Activated naive CD4-positive, alpha-beta T cell treated with anti-CD3 and anti-CD28 coated beads, Interleukin-2, amount 50 U/mL, for 72 hours (primary cell): ENCODE results near the gene KANK3. TPM values are rescaled to one million over a fixed set of nuclear protein-coding genes. Genes with fewer than 3 reads are reported as not detected.
"Not testable (repeated sequence)": the region's sequence is repeated elsewhere in the genome, so short reads cannot be mapped to it uniquely, and the experiment has no call there.

Source experiments
- ATAC-seq, 2 donors: fragments of 150-1000 bp; cut with Tn5 transposase; 2 replicates each; pipeline ENCODE4 v1.10.0; 2021; ENCODE audit warnings: mild to moderate bottlenecking in 2 of 2, moderate library complexity in 2 of 2
- DNase-seq, 2 donors: peaks; one replicate each; pipeline ENCODE4 v3.0.0; 2021 to 2022; ENCODE audit warnings: low spot score in 2 of 2
- H3K27ac Mint-ChIP-seq, 2 donors: one replicate each; pipeline ENCODE4 v1.8.0; 2022; ENCODE audit warnings: mild to moderate bottlenecking in 2 of 2, mixed read lengths in 2 of 2
- H3K36me3 Mint-ChIP-seq, 2 donors: one replicate each; pipeline ENCODE4 v1.8.0; 2022; ENCODE audit warnings: mixed read lengths in 2 of 2
- H3K9me3 Mint-ChIP-seq, 2 donors: one replicate each; pipeline ENCODE4 v1.8.0; 2022; ENCODE audit warnings: mixed read lengths in 2 of 2
- total RNA-seq, 2 donors: library from RNA; stranded (reverse); gene quantifications; one replicate each; pipeline ENCODE4 v1.2.3, GENCODE V29; 2022

The KANK3 gene
- total RNA-seq, 2 donors from 2014 or later, result 1.5 to 1.7 TPM

GRCh38 chr19:8355631-8356402 lies 12.8 kb upstream of the KANK3 start:
- DNase-seq (peak in 1 of 2 donors; percentile 64), ATAC-seq (peak in 1 of 2 donors; percentile 98)
- no peaks in the 10 kb centered on the region for H3K9me3 Mint-ChIP-seq
- H3K36me3 Mint-ChIP-seq, result no peaks in the 10 kb centered on the region
- H3K27ac Mint-ChIP-seq, result peak overlapping the region in 1 of 2 donors; percentile 4

DNA sequence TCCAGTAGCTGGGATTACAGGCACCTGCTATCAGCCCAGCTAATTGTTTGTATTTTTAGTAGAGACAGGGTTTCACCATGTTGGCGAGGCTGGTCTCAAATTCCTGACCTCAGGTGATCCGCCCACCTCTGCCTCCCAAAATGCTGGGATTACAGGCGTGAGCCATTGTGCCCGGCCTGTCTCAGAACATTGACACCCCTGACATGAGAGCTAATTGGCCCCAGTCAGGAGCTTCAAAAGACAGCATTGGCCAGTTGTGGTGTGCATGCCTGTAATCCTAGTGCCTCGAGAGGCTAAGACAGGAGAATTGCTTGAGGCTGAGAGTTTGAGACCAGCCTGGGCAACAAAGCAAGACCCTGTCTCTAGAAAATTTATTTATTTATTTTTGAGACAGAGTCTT lies 9.8 kb upstream of the KANK3 start:
- not testable (repeated sequence) for H3K36me3 Mint-ChIP-seq, DNase-seq, H3K27ac Mint-ChIP-seq, H3K9me3 Mint-ChIP-seq, ATAC-seq

DNA sequence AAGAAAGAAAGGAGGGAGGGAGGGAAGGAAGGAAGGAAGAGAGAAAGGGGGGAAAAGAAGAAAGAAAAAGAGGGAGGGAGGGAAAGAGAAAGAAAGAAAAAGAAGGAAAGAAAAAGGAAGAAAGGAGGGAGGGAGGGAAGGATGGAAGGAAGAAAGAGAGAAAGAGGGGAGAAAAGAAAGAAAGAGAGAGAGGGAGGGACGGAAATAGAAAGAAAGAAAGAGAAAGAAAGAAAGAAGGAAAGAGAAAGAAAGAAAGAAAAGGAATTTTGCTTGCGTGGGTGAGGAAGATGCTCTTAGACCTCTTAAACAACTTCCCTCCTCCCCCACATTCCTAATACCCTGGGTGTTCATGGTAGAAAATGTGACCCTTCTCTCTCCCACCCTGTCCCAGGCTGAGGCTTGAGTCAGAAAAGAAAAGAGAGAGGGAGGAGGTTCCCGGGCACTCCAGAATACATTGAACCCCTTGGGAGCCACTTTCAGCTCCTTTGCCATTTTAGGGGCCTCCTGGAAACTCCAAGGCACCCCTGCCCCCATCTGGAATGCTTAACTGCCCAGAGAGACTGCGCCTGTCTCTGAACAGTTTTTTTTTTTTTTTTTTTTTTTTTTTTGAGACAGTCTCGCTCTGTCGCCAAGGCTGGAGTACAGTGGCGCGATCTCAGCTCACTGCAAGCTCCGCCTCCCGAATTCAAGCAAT lies 9.2 kb upstream of the KANK3 start:
- H3K27ac Mint-ChIP-seq, result no peak overlapping the region
- DNase-seq (no peak), ATAC-seq (no peak)
- no peaks in the 10 kb centered on the region for H3K9me3 Mint-ChIP-seq
- H3K36me3 Mint-ChIP-seq, result no peaks in the 10 kb centered on the region

GRCh38 chr19:8349629-8350372 lies 6.7 kb upstream of the KANK3 start:
- not testable (repeated sequence) for H3K27ac Mint-ChIP-seq, H3K9me3 Mint-ChIP-seq, ATAC-seq, DNase-seq, H3K36me3 Mint-ChIP-seq

GRCh38 chr19:8343483-8343844 lies 402 bp upstream of the KANK3 start:
- DNase-seq (no peak), ATAC-seq (peak in 1 of 2 donors; percentile 1)
- peak overlapping the region in 1 of 2 donors; percentile 56 for H3K27ac Mint-ChIP-seq
- no peaks in the 10 kb centered on the region for H3K9me3 Mint-ChIP-seq
- H3K36me3 Mint-ChIP-seq, result no peaks in the 10 kb centered on the region

DNA sequence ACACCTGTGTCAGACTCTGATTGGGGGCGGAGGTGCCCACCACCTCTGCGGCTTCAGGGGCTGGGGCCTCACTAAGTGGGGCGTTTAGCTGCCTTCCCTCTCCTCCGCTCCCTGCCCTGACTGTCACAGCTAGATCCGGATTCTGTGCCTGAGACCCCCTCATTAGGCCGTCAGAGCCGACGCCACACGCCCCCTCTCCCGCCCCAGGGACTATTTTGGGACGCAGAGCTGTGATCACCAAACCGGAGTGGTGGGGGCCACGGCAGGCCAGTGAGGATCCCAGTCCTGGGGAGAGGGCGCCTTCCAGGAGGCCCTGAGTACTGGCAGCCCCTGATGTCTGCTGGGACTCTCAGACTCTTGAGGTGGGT lies 762 bp downstream of the KANK3 start:
- no peak for DNase-seq
- H3K27ac Mint-ChIP-seq, result no peak overlapping the region
- ATAC-seq, result no peak
- no peaks in the 10 kb centered on the region for H3K9me3 Mint-ChIP-seq
- no peaks in the 10 kb centered on the region for H3K36me3 Mint-ChIP-seq

- not testable (repeated sequence) for H3K9me3 Mint-ChIP-seq, H3K36me3 Mint-ChIP-seq, DNase-seq, ATAC-seq, H3K27ac Mint-ChIP-seq
Measured at GRCh38 chr19:8341504-8341903, 1.6 kb downstream of the KANK3 start.

GRCh38 chr19:8340341-8341096 lies 2.5 kb downstream of the KANK3 start:
- no peak for ATAC-seq
- Mint-ChIP-seq H3K9me3 (no peaks in the 10 kb centered on the region), H3K36me3 (no peaks in the 10 kb centered on the region), H3K27ac (peak overlapping the region in 1 of 2 donors; percentile 50)
- DNase-seq, result no peak

DNA sequence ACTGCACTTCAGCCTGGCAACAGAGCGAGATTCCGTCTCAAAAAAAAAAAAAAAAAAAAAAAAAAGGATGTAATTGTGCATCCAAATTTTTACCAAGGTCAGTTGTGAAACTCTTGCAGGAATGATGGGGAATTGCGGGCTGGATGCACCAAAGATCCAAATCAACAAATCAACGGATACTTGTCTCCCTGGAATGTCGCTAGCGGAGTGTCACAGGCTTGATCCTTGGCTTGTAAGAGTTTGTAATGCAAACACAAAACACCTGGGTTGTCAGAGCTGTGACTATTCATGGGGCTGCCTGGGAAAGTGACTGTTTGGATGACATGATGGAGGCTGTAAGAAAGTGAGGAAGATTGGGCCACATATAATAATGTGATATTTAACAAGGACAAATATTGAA lies 4.2 kb downstream of the KANK3 start:
- Mint-ChIP-seq H3K9me3 (no peaks in the 10 kb centered on the region), H3K36me3 (no peaks in the 10 kb centered on the region), H3K27ac (no peak overlapping the region)
- ATAC-seq, result no peak
- DNase-seq, result no peak

- Mint-ChIP-seq H3K36me3 (no peaks in the 10 kb centered on the region), H3K9me3 (no peaks in the 10 kb centered on the region), H3K27ac (no peak overlapping the region)
- no peak for DNase-seq
- no peak for ATAC-seq
Measured at GRCh38 chr19:8337728-8338127, 5.3 kb downstream of the KANK3 start.

DNA sequence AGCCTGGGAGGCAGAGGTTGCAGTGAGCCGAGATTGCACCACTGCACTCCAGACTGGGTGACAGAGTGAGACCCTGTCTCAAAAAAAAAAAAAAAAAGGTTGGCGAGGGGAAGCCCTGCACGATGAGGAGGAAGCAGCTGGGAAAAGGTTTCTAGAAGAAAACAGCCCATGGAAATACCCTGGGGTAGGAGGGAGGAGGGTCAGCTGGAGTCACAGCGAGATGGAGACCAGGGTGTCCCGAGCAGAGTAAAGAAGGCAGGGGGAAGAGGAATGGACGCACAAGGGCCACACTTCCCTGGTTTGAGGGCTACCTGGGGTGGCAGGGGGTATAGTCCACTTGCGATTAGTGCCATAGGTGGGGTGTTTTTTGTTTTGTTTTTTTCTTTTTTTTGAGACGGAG lies 6.4 kb downstream of the KANK3 start:
- DNase-seq, result no peak
- H3K27ac Mint-ChIP-seq, result no peak overlapping the region
- no peaks in the 10 kb centered on the region for H3K9me3 Mint-ChIP-seq
- no peak for ATAC-seq
- no peaks in the 10 kb centered on the region for H3K36me3 Mint-ChIP-seq

- no peak for DNase-seq
- H3K36me3 Mint-ChIP-seq, result no peaks in the 10 kb centered on the region
- H3K27ac Mint-ChIP-seq, result no peak overlapping the region
- no peaks in the 10 kb centered on the region for H3K9me3 Mint-ChIP-seq
- ATAC-seq, result no peak
Measured at GRCh38 chr19:8336072-8336569, 6.9 kb downstream of the KANK3 start.

DNA sequence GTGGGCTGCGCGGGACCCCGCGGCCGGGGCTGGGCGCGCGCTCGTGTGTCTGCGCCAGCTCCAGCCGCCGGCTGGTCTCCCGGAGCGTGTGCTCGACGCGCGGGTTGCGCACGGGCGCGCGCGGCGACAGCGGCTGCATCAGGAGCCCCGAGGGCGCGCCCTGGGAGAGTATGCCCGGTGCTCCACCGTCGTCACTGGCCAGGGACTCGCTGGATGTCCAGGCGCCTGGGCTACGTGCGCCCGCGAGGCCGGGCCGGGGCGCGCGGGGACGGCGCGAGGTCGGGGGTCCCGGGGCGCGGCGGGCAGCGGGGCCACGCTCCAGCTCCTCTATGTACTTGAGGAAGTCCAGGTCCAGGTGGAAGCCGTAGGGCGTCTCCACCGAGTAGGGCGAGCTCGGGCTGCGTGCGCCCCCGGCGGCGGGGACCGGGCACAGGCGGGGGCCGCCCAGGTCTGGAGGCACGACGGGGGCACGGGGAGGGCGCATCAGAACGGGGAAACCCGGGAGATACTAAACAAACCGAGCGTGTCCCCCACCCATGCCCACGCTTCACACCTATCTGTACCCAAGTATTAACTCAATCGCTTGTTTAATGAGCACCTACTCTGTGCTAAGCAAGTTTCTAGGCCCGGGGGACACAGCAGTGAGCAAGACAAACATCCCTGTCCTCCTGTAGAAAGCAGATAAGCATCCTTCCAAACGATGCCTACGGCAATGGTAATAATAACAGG lies 7.6 kb downstream of the KANK3 start:
- Mint-ChIP-seq H3K36me3 (no peaks in the 10 kb centered on the region), H3K9me3 (no peaks in the 10 kb centered on the region), H3K27ac (no peak overlapping the region)
- DNase-seq (peak in 1 of 2 donors; percentile 57), ATAC-seq (peak; percentile 53 to 61)

- no peaks in the 10 kb centered on the region for H3K36me3 Mint-ChIP-seq
- ATAC-seq, result peak; percentile 63 to 77
- H3K9me3 Mint-ChIP-seq, result no peaks in the 10 kb centered on the region
- no peak overlapping the region for H3K27ac Mint-ChIP-seq
- DNase-seq, result peak in 1 of 2 donors; percentile 62
Measured at GRCh38 chr19:8334458-8335342, 8.4 kb downstream of the KANK3 start.

- H3K9me3 Mint-ChIP-seq, result no peaks in the 10 kb centered on the region
- no peak overlapping the region for H3K27ac Mint-ChIP-seq
- no peak for ATAC-seq
- H3K36me3 Mint-ChIP-seq, result no peaks in the 10 kb centered on the region
- DNase-seq, result no peak
Measured at GRCh38 chr19:8333767-8334457, 9.2 kb downstream of the KANK3 start.
